Measurements from ENCODE around the gene MTM1.
A peak's percentile ranks its signal among the peaks of the same experiment; 100 is the strongest.

MTM1 gene

GRCh38 chrX:150568320-150569154 lies at the start of gene MTM1:
MTM1 (plus strand) TSS chrX:150568621; CDS start chrX:150592615, 23,994 bp downstream.
- peak; percentile 91 for DNase-seq

- no peak for DNase-seq
Observed at GRCh38 chrX:150522494-150522893, 45.9 kb upstream of the MTM1 start.

GRCh38 chrX:150525061-150525919 lies 43.1 kb upstream of the MTM1 start:
- DNase-seq, result no peak

GRCh38 chrX:150526692-150527091 lies 41.7 kb upstream of the MTM1 start:
- DNase-seq, result no peak

GRCh38 chrX:150527108-150527507 lies 41.3 kb upstream of the MTM1 start:
- no peak for DNase-seq

GRCh38 chrX:150529587-150529986 lies 38.8 kb upstream of the MTM1 start:
- no peak for DNase-seq

- DNase-seq, result no peak
Observed at GRCh38 chrX:150530821-150531220, 37.6 kb upstream of the MTM1 start.

GRCh38 chrX:150531467-150531866 lies 37.0 kb upstream of the MTM1 start:
- no peak for DNase-seq

GRCh38 chrX:150533863-150534262 lies 34.6 kb upstream of the MTM1 start:
- no peak for DNase-seq

GRCh38 chrX:150536455-150537116 lies 31.8 kb upstream of the MTM1 start:
- DNase-seq, result no peak

GRCh38 chrX:150537851-150538250 lies 30.6 kb upstream of the MTM1 start:
- no peak for DNase-seq

- DNase-seq, result no peak
Observed at GRCh38 chrX:150540965-150541364, 27.5 kb upstream of the MTM1 start.

GRCh38 chrX:150542846-150543229 lies 25.6 kb upstream of the MTM1 start:
- no peak for DNase-seq

GRCh38 chrX:150543230-150544155 lies 24.9 kb upstream of the MTM1 start:
- no peak for DNase-seq

- no peak for DNase-seq
Observed at GRCh38 chrX:150544222-150544787, 24.1 kb upstream of the MTM1 start.

GRCh38 chrX:150544835-150545770 lies 23.3 kb upstream of the MTM1 start:
- no peak for DNase-seq

GRCh38 chrX:150546711-150547153 lies 21.7 kb upstream of the MTM1 start:
- peak; percentile 15 for DNase-seq

GRCh38 chrX:150547375-150548115 lies 20.9 kb upstream of the MTM1 start:
- no peak for DNase-seq

GRCh38 chrX:150548251-150548650 lies 20.2 kb upstream of the MTM1 start:
- DNase-seq, result no peak

GRCh38 chrX:150548684-150549083 lies 19.7 kb upstream of the MTM1 start:
- no peak for DNase-seq

Data from stimulated activated CD4-positive, alpha-beta T cell treated with anti-CD3 and anti-CD28 coated beads, Interleukin-4, amount 100 ng/mL, for 24 hours (primary cell).